ENCODE results near the gene SLC25A15.
"Not testable (repeated sequence)": the region's sequence is repeated elsewhere in the genome, so short reads cannot be mapped to it uniquely, and the experiment has no call there.

SLC25A15 gene

GRCh38 chr13:40814803-40815202 lies 25.4 kb downstream of the SLC25A15 start:
- DNase-seq: no peak

GRCh38 chr13:40818926-40819325 lies 29.5 kb downstream of the SLC25A15 start:
- no peak for DNase-seq

GRCh38 chr13:40819797-40820315 lies 30.4 kb downstream of the SLC25A15 start:
- no peak for DNase-seq

- not testable (repeated sequence) for DNase-seq
These were observed 50.3 kb downstream of the SLC25A15 start for GRCh38 chr13:40839725-40840124.

- not testable (repeated sequence) for DNase-seq
These were observed 51.5 kb downstream of the SLC25A15 start for GRCh38 chr13:40840955-40841354.
